ENCODE results near the gene NHLRC1. TPM values are rescaled to one million over a fixed set of nuclear protein-coding genes. Genes with fewer than 3 reads are reported as not detected.

The NHLRC1 gene
- total and polyA plus RNA-seq, 2 of the 13 experiments (the other 11 are each of a cell fraction or from before 2014, with no cell fraction given): 0.04 to 0.11 TPM

GRCh38 chr6:18081025-18081668 is 41.3 kb downstream of the NHLRC1 start (continued):
- TF ChIP-seq THAP9 (CRISPR knock-in tag; IDR thresholded peaks at IDR 0.05; ENCODE audit: borderline replicate concordance) (no peak), TRIM22 (IDR thresholded peaks at IDR 0.05) (no peak), MYPOP (CRISPR knock-in tag; IDR thresholded peaks at IDR 0.05) (peak; percentile 28; the same call in 1 of the 2 replicates), ZNF235 (CRISPR knock-in tag; IDR thresholded peaks at IDR 0.05; ENCODE audit: borderline replicate concordance) (no peak), ATRX (CRISPR knock-in tag; IDR thresholded peaks at IDR 0.05; ENCODE audit: borderline replicate concordance) (no peak), SAFB2 (CRISPR knock-in tag; IDR thresholded peaks at IDR 0.05; ENCODE audit: borderline replicate concordance, low read depth) (no peak), HOXA9 (CRISPR knock-in tag; IDR thresholded peaks at IDR 0.05; ENCODE audit: borderline replicate concordance) (no peak), HIVEP1 (CRISPR knock-in tag; IDR thresholded peaks at IDR 0.05) (no peak), REST (IDR thresholded peaks at IDR 0.05; ENCODE audit: borderline replicate concordance in 1 of 2, low read depth in 1 of 2, low read length in 2 of 2) (no peak), PAWR (CRISPR knock-in tag; IDR thresholded peaks at IDR 0.05; ENCODE audit: borderline replicate concordance) (no peak), HNF4A (CRISPR knock-in tag; IDR thresholded peaks at IDR 0.05) (0 out of 2 replicates have a peak, but pooled peaks have one; percentile 6), ZNF710 (CRISPR knock-in tag; IDR thresholded peaks at IDR 0.05; ENCODE audit: borderline replicate concordance) (no peak)
